GM12878 (cell line): Measurements from ENCODE around the gene SMYD5. TPM values are rescaled to one million over a fixed set of nuclear protein-coding genes. Genes with fewer than 3 reads are reported as not detected.

Source experiments
- ATAC-seq: fragments of 200-7000 bp; cut with Tn5 transposase; 3 replicates; pipeline ENCODE4 v1.9.1; 2020; ENCODE audit warnings: mild to moderate bottlenecking, moderate library complexity
- BruUV-seq: library from RNA; stranded (reverse); fragments of 400-500 nt; replicated peaks from 2 replicates; lab custom pipeline; 2021; lab: Mats Ljungman, UMichigan
- CTCF ChIA-PET: fragments of 300-600 bp; sonication (Branson Sonifier 250); formaldehyde crosslinking; extraction: SDS; loops from one replicate; lab custom pipeline; 2021; ENCODE audit warnings: inconsistent platforms; lab: Yijun Ruan, JAX
- POLR2A ChIA-PET: fragments of 350-600 bp; formaldehyde crosslinking; extraction: SDS; loops from one replicate; lab custom pipeline; 2021; ENCODE audit warnings: inconsistent platforms; lab: Charles Lee
- RAD21 ChIA-PET: fragments of 300-600 bp; sonication (Branson Sonifier 250); formaldehyde crosslinking; loops from one replicate; lab custom pipeline; 2023; ENCODE audit warnings: antibody characterized with exemption; ENCODE audit not compliant: unreplicated experiment; lab: Charles Lee
- SMC1A ChIA-PET: fragments of 300-600 bp; sonication (Branson Sonifier 250); formaldehyde crosslinking; loops from one replicate; lab custom pipeline; 2023; ENCODE audit not compliant: unreplicated experiment, uncharacterized antibody; lab: Charles Lee
- DNase-seq: peaks from one replicate; pipeline ENCODE4 v3.0.0-alpha.2; 2011; ENCODE audit warnings: low read depth, low spot score
- FAIRE-seq: peaks from 3 replicates; lab custom pipeline; 2011; peaks lifted over from hg19 to GRCh38; lab: Jason Lieb, UNC
- H2AFZ ChIP-seq: 2 replicates; pipeline ENCODE4 v1.6.0; 2011; ENCODE audit warnings: low read depth, low read length, control low read depth; ENCODE audit not compliant: control insufficient read depth
- H3K27ac ChIP-seq: 2 replicates; pipeline ENCODE4 v1.5.1; 2011; ENCODE audit warnings: control low read depth; ENCODE audit not compliant: control insufficient read depth, insufficient read depth
- H3K27me3 ChIP-seq, 2 experiments: replicated peaks in 1 of 2; 2 replicates each; pipeline versions ENCODE4 v1.6.0 to v1.6.1; 2011; ENCODE audit warnings: low read length in 1 of 2; ENCODE audit not compliant: control insufficient read depth in 2 of 2, insufficient read depth in 2 of 2
- H3K36me3 ChIP-seq, 2 experiments: 2 replicates each; pipeline ENCODE4 v1.5.1; 2011; ENCODE audit warnings: low read length in 1 of 2; ENCODE audit not compliant: control insufficient read depth in 2 of 2, insufficient read depth in 2 of 2
- H3K4me1 ChIP-seq: 2 replicates; pipeline ENCODE4 v1.6.1; 2011; ENCODE audit warnings: mild to moderate bottlenecking, low read length, moderate library complexity, mixed read lengths; ENCODE audit not compliant: control insufficient read depth, insufficient read depth
- H3K4me2 ChIP-seq: 2 replicates; pipeline ENCODE4 v1.6.0; 2011; ENCODE audit warnings: control low read depth; ENCODE audit not compliant: control insufficient read depth, insufficient read depth
- H3K4me3 ChIP-seq: fragments of 200-600 bp; sonication (generic); 2 replicates; pipeline ENCODE4 v1.5.1; 2016
- H3K79me2 ChIP-seq: 2 replicates; pipeline ENCODE4 v1.6.0; 2011; ENCODE audit warnings: low read length; ENCODE audit not compliant: control insufficient read depth, insufficient read depth
- H3K9ac ChIP-seq: 2 replicates; pipeline ENCODE4 v1.8.0; 2011; ENCODE audit warnings: low read length, control low read depth, mixed read lengths; ENCODE audit not compliant: control insufficient read depth, insufficient read depth
- H3K9me3 ChIP-seq: replicated peaks from 3 replicates; pipeline ENCODE4 v1.5.1; 2011; ENCODE audit warnings: mild to moderate bottlenecking, low read length; ENCODE audit not compliant: control insufficient read depth, insufficient read depth
- H4K20me1 ChIP-seq: 2 replicates; pipeline ENCODE4 v1.6.0; 2011; ENCODE audit not compliant: control insufficient read depth, insufficient read depth
- CREB1 ChIP-seq: IDR thresholded peaks from 2 replicates; pipeline ENCODE4 v1.6.1; 2012; ENCODE audit warnings: low read depth, mild to moderate bottlenecking, inconsistent platforms
- NRF1 ChIP-seq: conservative IDR thresholded peaks from 2 replicates; pipeline ENCODE4 v1.6.1; 2011; ENCODE audit warnings: mild to moderate bottlenecking, low read depth, low read length, improper control_type of control experiment
- SIX5 ChIP-seq: IDR thresholded peaks from 2 replicates; pipeline ENCODE4 v1.6.1; 2011; ENCODE audit warnings: mild to moderate bottlenecking, low read depth, low read length, moderate library complexity; ENCODE audit not compliant: severe bottlenecking
- YY1 ChIP-seq: IDR thresholded peaks from 2 replicates; pipeline ENCODE4 v1.6.1; 2011; ENCODE audit warnings: low read depth, mild to moderate bottlenecking, low read length
- ZNF24 ChIP-seq: fragments of 450-650 bp; IDR thresholded peaks from 2 replicates; pipeline ENCODE4 v1.6.1; 2017; ENCODE audit warnings: antibody characterized with exemption, mild to moderate bottlenecking
- WGBS: methylation state at CpG from one replicate; pipeline ENCODE4 v1.1.6; 2016; ENCODE audit warnings: low lambda C conversion rate; ENCODE audit not compliant: insufficient replicate concordance, insufficient coverage; ENCODE audit errors: missing lambda C conversion rate; 5-methylcytosine and 5-hydroxymethylcytosine counted together
- in situ Hi-C: fragments of 300-500 bp; cut with MboI; formaldehyde crosslinking; loops from 9 replicates; pipeline ENCODE4 v1.14.3; 2018; ENCODE audit warnings: mixed read lengths
- intact Hi-C: fragments of 100-400 bp; cut with micrococcal nuclease; formaldehyde crosslinking; loops from one replicate; pipeline ENCODE4 v1.14.2; 2022; ENCODE audit not compliant: unreplicated experiment
- polyA plus RNA-seq, 11 experiments: library from polyadenylated mRNA; depleted of rRNA in 4 of 11; unstranded in 6 of 11; stranded (reverse) in 5 of 11; fragments of >200 nt; fragmentation: Nextera tagmentation in 4 of 11; fragmentation: Illumina TruSeq in 1 of 11; extraction: Ambion mirVana in 4 of 11; extraction: Trizol in 1 of 11; gene quantifications; 1 replicate in 1 of 11; 2 replicates in 10 of 11; pipeline versions ENCODE4 v1.2.1 to v1.2.3, GENCODE V29; 2011 to 2016; ENCODE audit warnings: inconsistent platforms in 2 of 11, missing spikeins in 2 of 11, low read depth in 1 of 11
- total RNA-seq, 4 experiments: library from RNA; depleted of rRNA in 3 of 4; stranded (reverse); fragments of >200 nt in 3 of 4; fragmentation: Illumina TruSeq in 1 of 4; extraction: Trizol in 1 of 4; gene quantifications; 2 replicates each; pipeline versions ENCODE4 v1.2.1 to v1.2.3, GENCODE V29; 2013 to 2021
- TF ChIP-seq, protein P1 (sequence below): IDR thresholded peaks from 2 replicates; pipeline ENCODE4 v1.6.1; 2012; ENCODE audit warnings: improper control_type of control experiment, low read depth, low read length; ENCODE audit not compliant: insufficient replicate concordance
- TF ChIP-seq, protein P2 (sequence below): fragments of 450-650 bp; formaldehyde crosslinking; IDR thresholded peaks from 2 replicates; pipeline ENCODE4 v1.4.0; 2020; ENCODE audit warnings: mild to moderate bottlenecking, moderate library complexity

Gene SMYD5
- total and polyA plus RNA-seq, 10 of the 15 experiments (the other 5 are each of a cell fraction or from before 2014, with no cell fraction given): 6.1 to 35.3 (median 26.4) TPM

DNA sequence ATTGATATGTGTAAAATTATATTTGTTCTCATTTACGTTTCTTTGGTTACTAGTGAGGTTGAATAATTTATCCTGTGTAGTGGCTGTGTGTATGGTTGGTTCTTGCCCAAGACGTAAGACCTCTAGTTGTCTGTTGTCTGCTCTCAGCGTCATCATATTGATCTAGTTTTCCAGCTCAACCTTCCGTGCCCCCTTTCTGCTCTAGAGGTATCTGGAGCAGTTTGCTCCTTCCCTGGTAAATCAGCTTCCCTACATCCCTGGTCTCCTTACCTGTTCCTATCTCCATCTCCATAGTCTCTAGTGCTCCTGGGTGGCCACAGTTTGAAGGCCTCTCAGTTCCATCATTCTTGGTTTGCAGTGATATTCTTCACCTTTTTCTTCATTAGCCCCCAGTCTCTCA lies 1.2 kb downstream of the SMYD5 start (continued):
- TF ChIP-seq, protein P1, sequence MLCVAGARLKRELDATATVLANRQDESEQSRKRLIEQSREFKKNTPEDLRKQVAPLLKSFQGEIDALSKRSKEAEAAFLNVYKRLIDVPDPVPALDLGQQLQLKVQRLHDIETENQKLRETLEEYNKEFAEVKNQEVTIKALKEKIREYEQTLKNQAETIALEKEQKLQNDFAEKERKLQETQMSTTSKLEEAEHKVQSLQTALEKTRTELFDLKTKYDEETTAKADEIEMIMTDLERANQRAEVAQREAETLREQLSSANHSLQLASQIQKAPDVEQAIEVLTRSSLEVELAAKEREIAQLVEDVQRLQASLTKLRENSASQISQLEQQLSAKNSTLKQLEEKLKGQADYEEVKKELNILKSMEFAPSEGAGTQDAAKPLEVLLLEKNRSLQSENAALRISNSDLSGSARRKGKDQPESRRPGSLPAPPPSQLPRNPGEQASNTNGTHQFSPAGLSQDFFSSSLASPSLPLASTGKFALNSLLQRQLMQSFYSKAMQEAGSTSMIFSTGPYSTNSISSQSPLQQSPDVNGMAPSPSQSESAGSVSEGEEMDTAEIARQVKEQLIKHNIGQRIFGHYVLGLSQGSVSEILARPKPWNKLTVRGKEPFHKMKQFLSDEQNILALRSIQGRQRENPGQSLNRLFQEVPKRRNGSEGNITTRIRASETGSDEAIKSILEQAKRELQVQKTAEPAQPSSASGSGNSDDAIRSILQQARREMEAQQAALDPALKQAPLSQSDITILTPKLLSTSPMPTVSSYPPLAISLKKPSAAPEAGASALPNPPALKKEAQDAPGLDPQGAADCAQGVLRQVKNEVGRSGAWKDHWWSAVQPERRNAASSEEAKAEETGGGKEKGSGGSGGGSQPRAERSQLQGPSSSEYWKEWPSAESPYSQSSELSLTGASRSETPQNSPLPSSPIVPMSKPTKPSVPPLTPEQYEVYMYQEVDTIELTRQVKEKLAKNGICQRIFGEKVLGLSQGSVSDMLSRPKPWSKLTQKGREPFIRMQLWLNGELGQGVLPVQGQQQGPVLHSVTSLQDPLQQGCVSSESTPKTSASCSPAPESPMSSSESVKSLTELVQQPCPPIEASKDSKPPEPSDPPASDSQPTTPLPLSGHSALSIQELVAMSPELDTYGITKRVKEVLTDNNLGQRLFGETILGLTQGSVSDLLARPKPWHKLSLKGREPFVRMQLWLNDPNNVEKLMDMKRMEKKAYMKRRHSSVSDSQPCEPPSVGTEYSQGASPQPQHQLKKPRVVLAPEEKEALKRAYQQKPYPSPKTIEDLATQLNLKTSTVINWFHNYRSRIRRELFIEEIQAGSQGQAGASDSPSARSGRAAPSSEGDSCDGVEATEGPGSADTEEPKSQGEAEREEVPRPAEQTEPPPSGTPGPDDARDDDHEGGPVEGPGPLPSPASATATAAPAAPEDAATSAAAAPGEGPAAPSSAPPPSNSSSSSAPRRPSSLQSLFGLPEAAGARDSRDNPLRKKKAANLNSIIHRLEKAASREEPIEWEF: no peak

DNA sequence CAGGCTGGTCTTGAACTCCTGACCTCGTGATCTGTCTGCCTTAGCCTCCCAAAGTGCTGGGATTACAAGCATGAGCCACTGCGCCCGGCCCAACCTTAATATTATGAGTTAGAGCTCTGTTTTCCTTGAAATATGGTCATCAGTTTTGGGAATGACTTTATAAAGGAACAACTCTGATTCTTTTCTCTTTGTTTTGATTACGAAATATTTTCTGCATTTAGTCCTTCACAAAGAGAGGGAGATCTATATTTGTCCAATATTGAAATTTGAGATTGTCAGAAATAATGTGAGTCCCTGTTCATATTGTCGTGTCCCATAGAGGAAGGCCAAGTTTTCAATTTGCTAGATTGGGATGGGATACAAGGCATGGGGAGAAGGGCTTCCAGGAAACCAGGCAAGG lies 3.1 kb downstream of the SMYD5 start:
- no peak overlapping the region for H2AFZ ChIP-seq
- peaks cover 3 to 9% of the 10 kb centered on the region in 2 experiments; a peak in 2 of 4 replicates for H3K36me3 ChIP-seq
- no peak overlapping the region for H3K27ac ChIP-seq
- H4K20me1 ChIP-seq: no peaks in the 10 kb centered on the region
- peaks cover 8% of the 10 kb centered on the region for H3K4me1 ChIP-seq
- H3K9ac ChIP-seq: no peak overlapping the region
- no peak overlapping the region for H3K4me3 ChIP-seq
- intact Hi-C loops: no loop called here
- WGBS: 92% methylated on average over 5 of the region's 5 CpGs
- ChIA-PET CTCF (interaction anchor here (1.8 kb wide), 1 partner anchor 16 kb away, joined by 7 read pairs; the partner anchor contains the start of genes CCT7 and PRADC1), SMC1A (interaction anchor here (1.9 kb wide), 1 partner anchor 16 kb away, joined by 4 read pairs; the partner anchor contains the start of gene PRADC1), RAD21 (no interaction called here), POLR2A (interaction anchor here (1.0 kb wide), 1 partner anchor 17 kb away, joined by 3 read pairs; the partner anchor contains the start of gene CCT7)
- DNase-seq: no peak
- H3K4me2 ChIP-seq: no peak overlapping the region
- no peaks in the 10 kb centered on the region for H3K9me3 ChIP-seq
- peaks cover 16% of the 10 kb centered on the region for H3K79me2 ChIP-seq
- no peak for ATAC-seq
- BruUV-seq: no TSS peak
- TF ChIP-seq ZNF24 (no peak), YY1 (no peak), NRF1 (no peak), SIX5 (no peak), CREB1 (no peak)
- TF ChIP-seq, protein P2, sequence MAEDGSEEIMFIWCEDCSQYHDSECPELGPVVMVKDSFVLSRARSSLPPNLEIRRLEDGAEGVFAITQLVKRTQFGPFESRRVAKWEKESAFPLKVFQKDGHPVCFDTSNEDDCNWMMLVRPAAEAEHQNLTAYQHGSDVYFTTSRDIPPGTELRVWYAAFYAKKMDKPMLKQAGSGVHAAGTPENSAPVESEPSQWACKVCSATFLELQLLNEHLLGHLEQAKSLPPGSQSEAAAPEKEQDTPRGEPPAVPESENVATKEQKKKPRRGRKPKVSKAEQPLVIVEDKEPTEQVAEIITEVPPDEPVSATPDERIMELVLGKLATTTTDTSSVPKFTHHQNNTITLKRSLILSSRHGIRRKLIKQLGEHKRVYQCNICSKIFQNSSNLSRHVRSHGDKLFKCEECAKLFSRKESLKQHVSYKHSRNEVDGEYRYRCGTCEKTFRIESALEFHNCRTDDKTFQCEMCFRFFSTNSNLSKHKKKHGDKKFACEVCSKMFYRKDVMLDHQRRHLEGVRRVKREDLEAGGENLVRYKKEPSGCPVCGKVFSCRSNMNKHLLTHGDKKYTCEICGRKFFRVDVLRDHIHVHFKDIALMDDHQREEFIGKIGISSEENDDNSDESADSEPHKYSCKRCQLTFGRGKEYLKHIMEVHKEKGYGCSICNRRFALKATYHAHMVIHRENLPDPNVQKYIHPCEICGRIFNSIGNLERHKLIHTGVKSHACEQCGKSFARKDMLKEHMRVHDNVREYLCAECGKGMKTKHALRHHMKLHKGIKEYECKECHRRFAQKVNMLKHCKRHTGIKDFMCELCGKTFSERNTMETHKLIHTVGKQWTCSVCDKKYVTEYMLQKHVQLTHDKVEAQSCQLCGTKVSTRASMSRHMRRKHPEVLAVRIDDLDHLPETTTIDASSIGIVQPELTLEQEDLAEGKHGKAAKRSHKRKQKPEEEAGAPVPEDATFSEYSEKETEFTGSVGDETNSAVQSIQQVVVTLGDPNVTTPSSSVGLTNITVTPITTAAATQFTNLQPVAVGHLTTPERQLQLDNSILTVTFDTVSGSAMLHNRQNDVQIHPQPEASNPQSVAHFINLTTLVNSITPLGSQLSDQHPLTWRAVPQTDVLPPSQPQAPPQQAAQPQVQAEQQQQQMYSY (CRISPR knock-in tag): no peak
- FAIRE-seq: no peak
- H3K27me3 ChIP-seq: no peaks in the 10 kb centered on the region
- in situ Hi-C loops: no loop called here
